Lower leg skin (tissue), 3 donors: ENCODE data around the gene PTPN13.

Experiments used
- CTCF ChIP-seq, 3 donors: fragments of 450-650 bp; IDR thresholded peaks; one replicate each; pipeline ENCODE4 v1.5.1; 2016; ENCODE audit warnings: antibody characterized with exemption in 3 of 3, mild to moderate bottlenecking in 3 of 3, moderate library complexity in 2 of 3
- POLR2A ChIP-seq, 2 donors: fragments of 450-650 bp; IDR thresholded peaks; one replicate each; pipeline ENCODE4 v1.6.1; 2016 to 2017; ENCODE audit warnings: antibody characterized with exemption in 2 of 2, mild to moderate bottlenecking in 1 of 2, moderate library complexity in 1 of 2

GRCh38 chr4:86579941-86580340, 14.2 kb upstream of the PTPN13 start:
- TF ChIP-seq CTCF (IDR thresholded peaks at IDR 0.05) (no peak), POLR2A (IDR thresholded peaks at IDR 0.05) (no peak)
